HG02678 (cell line): ENCODE results near the gene MOK.
A peak's percentile ranks its signal among the peaks of the same experiment; 100 is the strongest.
"Not testable (repeated sequence)": the region's sequence is repeated elsewhere in the genome, so short reads cannot be mapped to it uniquely, and the experiment has no call there.

Experiments used
- ATAC-seq: cut with Tn5 transposase; IDR thresholded peaks from one replicate; pipeline ENCODE4 v1.9.1; 2021; ENCODE audit warnings: mild to moderate bottlenecking, moderate library complexity; ENCODE audit not compliant: unreplicated experiment

The MOK gene

DNA sequence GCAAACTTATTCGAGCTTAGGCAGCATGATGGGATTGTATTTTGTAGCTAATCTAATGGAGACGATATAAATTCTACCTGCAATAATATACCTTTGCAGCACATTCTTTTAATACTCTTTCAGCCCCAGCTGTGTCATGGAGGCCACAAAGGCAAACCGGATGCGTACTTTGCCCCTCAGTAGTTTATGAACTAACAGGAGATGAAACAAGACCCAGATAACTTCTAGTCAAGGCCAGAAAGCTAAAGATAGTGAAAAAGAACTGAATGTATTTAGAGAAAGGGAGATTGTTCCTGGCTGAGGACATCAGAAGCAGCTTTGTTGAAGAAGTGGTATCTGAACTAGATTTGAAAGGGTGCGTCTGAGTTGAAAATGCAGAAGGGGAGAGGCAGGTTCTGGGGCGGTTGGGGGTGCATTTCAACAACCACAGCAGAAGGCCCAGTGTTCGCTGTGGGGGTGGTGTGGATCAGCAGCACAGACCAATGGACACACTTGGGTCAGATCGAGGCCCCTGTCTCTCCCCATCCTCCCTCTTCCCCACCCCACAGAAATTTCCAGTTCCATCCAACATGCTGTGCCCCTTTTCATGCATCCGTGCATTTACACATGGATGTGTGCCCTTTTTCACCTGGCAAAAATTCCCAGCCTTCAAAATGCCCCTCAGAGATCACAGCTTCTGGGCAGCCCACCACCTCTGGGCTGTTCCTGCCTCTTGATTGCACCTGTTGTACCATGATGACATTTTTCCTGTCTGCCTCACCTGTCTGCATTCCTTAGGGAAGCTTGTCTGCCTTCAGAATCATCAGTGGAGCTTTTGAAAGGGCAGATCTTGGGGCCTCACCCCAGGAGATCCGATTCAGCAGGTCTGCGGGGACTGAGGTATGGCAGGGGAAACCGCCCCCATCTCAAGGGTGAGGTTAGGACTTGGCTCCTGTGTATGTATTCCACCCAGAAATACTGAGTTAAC is 16.8 kb upstream of the MOK start:
- ATAC-seq = no peak

DNA sequence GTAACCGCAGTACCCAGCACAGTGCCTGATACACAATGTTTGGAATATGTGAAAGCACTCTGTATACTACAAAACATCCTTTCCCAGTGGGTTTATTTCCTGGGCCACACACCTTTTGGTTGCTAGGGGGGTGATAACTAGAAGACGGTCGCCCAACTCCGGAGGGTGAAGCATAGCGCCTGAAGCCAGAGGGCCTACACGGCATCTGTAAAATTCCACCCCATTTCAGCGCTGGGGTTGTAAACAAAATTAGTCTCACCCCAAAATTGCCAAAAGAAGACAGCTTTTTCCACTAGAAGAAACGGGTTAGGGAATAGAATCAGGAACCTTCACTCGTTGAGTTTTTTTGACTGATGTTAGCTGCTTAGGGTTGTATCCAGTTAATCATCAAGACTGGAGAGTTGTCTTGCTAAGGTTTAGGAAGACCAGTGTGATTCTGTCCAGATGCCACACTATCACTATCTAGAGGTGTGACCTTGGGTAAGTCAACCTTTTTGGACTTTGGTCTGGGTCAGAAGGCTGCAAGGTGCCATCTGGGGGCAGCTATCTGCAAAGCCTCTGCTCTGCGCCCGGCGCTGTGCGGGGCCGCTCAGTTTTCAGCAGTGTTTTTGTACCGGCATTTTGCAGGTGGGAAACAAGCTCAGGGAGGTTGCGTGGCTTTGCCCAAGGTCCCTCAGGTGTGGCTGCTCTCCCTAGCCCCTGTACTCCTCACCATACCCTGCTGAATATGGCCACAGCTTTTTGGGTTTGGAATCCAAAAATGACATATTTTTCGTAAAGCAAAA is 15.9 kb upstream of the MOK start:
- ATAC-seq = no peak

DNA sequence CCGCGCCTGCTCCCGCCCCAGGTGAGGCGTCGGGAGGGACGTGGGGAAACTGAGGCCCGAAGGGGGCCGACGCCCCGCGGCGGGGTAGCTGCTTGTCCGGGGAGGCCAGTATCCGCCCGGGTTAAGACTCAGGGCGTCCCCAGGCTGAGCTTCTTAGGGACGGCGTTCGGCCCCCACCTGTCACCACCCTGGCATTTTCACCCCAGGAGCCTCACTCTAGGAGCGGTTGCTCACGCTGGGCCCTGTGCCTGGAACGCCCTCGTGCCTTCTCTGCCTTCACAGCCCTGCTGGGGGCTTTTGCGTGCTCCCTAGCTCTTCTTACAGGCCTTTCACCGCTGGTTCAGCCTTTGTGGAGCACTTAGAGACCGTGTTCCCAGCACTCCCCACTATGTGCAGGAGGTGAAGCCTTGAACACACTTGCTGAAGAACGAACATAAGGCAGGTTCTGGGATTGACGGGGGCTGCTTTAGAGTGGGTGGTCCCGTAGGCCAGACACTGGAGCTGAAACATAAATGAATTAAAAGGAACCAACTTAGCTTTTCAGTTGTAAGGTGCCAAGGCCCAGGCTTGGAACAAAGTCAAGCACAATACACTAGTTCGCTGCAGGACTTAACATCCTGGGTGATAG is 15.2 kb upstream of the MOK start:
- peak; percentile 20 for ATAC-seq

DNA sequence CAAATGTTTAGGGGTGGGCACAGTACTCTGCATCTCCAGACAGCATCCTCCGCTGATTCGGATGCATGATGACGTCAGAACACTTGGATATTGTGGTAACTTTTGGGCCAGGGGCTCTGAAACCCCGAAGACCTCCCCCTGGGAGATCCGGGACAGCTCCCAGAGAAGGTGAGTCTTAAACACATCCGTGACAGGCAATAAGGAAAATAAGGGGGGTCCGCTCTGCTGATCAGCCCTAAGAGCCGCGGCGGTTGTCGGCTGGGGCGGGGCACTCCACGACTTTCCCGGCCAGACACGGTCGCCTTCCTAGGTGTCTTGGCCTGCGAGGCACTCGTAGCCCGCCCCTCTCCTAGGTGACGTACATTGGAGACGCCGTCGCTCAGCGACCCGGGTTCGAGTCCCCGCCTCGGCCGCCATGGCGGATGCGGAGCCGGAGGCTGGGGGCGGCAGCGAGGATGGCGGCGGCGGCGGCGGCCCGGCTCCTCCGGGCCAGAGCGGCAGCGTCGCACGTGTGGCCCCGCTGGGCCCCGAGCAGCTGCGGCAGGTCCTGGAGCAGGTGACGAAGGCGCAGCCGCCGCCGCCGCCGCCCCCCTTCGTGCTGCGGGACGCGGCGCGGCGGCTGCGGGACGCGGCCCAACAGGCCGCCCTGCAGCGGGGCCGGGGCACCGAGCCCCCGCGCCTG is 14.5 kb upstream of the MOK start, which contains the start of gene ZNF839:
Gene ZNF839, plus strand, starts transcription at position 396 of the 682 bp plus-strand sequence. Its CDS starts 20 bp downstream, at position 416.
- ATAC-seq = peak; percentile 57

DNA sequence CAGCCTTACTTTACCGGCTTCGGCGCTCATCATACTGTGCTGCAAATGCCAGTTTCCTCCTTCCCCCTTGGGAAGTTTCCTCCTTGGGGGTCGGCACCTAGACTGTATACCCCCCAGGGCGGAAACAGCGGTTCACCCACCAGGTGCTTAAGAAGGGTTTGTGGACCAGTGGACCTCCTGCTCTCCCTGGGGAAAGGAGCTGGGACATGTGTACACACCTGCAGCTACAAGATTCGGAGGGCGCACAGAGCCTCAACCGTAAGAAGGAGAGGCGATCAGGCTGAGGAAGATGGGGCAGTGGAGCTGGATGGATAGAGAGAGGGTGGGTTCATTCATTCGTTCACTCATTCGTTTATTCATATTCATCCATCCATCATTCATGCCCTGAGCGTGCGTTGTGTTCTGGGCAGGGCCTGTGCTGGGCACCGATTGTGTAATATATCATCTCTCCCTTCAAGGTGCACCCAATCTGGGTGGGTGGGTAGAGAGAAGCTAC is 13.9 kb upstream of the MOK start:
- no peak for ATAC-seq

DNA sequence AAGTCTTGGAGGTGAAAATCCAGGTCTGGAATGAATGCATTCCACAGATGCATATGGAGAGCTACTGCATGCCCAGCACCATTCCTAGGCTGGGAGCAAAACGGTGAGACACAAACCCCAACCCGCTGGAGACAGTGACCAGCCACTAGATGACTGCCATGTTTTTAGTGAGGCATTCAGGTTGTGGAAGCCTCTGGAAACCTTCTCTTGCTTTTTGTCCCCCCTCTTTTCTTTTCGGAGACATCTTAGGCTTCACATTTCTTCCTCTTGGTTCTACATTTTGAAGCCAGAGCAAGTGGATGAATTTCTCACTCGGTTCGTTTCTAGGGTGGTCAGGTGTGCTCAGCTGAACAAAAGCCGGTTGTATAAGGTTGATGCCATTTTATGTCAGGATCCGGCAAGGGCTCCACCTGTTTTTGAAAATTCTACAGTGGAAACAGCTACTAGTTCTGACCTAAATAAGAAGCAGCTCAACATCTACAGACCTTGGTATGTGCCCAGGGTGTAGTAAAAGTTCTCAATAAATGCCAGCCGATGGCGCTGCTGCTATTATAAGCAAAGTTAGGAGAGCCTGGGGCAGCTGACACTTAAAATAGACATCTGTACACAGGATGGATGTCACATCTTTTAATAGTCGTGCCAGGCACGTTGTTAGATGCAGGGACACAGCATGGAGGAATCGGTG is 12.7 kb upstream of the MOK start:
- no peak for ATAC-seq

DNA sequence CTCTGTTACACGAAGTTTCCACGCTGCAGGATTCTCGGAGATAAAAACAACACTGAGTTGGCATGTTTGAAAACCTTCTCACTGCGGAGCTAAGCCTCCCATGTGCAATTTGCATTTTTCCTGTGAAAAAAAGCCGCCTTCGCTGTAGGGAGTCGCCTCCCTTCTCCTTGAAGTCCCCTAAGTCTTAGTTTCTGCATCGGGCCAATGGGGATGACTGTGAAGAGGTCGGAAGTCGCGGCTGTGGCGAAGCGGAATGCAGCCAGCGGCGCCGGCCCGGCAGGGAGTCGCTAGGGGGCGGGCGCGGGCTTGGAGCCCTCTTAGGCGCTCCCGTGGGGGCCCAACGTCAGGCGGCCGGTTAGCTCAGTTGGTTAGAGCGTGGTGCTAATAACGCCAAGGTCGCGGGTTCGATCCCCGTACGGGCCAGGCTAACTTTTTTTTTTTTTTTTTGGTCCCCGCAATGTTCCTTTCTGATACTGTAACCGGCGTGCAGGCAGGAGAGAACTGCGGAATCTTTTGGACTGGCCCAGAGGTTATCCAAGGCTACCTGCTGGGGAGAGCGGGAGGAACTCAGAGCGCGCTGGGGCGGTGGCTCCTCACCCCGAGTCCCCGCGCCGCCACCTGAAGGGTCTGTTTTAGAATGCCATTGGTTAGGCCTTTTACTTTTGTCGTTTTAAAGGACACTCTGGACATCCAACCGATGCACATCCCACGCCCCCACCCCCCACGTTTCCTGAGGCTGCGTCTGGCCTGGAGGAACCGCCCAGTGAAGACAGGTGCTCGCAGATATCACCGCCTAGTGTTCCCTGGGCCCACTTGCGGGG is 12.0 kb upstream of the MOK start:
- peak; percentile 60 for ATAC-seq

DNA sequence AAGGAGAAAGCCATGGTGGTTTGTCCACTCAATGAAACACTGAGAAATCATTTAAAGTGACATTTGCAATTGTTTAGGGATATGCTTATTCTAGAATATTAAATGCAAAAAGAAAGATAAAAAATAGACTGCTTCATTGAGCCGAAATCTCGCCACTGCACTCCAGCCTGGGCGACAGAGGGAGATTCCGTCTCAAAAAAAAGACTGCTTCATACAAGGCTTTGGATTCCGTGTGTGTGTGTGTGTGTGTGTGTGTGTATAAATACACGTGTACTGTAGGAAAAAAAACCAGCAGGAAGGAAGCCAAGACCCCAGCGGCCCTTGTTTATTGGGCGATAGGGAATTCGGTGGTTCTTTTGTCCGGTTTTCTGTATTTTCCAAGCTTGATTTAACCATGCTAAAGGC is 11.4 kb upstream of the MOK start:
- ATAC-seq = no peak

DNA sequence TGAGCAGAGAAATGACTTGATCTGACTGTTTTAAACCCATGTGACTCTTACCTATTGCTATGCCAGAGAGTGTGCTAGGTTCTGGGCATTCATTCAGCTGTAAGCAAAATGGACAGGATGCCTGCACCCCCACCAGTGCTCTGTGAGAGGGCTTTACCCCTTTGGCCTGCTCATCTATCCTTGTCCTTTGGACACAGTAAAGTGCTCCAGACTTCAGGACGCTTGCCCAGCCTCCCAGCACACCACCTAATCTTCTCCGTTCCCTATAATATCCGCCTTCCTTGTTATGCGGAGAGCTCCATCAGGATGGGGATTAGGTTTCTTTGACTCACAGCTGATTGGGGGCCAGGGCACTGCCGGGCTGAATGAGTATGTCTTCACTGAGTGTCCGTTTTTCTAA is 10.2 kb upstream of the MOK start:
- no peak for ATAC-seq

DNA sequence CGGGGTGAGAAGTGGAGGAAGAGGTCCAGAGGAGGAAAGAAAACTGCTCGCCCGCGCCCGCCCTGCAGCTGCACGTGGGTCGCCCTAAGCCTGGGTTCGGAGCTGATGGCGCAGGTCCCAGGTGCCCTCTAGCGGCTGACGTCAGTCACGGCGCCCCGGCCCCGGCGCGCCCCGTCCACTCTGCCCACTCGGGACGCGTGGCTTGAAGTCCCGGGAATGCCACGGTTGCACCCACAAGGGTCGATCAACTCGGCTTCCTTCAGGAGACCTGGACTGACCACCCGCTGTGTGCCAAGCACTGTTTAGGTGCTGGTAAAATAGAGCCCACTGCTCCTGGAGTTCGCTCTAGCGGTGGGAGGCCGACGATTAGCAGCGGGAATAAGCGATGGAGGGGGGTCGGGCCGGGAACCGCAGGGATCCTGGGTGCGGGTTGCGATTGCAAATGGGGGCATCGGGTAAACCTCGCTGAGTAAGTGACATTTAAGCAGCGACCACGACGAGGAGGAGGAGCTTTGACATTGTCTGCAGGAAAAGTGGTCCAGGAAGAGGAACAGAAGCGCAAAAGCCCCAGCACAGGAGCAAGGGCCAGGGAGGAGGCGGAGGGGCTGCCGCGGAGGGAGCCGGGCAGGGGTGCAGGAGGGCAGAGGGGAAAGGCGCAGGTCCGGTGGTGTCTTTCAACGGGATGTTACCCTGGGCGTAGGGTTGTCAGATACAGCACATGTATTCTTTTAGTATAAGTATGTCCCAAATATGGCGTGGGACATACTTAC is 9.5 kb upstream of the MOK start:
- peak; percentile 40 for ATAC-seq

DNA sequence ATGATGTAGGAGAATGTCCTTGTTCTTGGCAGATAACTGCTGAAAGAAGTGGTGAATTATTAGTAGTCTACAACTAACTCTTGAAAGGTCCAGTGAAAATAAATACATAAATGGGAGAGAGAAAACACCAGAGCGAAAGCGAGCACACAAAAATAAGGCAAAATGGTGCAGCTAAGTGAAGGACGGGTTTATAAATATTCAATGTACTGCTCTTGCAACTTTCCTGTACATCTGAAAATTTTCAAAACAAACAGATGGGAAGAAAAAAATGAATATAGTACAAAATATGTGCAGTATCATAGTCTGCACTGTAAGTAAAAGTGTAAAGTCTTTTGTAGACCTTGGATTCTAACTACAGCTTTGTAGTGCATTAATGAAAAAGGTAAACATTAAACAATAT is 1.3 kb downstream of the MOK start:
- no peak for ATAC-seq

DNA sequence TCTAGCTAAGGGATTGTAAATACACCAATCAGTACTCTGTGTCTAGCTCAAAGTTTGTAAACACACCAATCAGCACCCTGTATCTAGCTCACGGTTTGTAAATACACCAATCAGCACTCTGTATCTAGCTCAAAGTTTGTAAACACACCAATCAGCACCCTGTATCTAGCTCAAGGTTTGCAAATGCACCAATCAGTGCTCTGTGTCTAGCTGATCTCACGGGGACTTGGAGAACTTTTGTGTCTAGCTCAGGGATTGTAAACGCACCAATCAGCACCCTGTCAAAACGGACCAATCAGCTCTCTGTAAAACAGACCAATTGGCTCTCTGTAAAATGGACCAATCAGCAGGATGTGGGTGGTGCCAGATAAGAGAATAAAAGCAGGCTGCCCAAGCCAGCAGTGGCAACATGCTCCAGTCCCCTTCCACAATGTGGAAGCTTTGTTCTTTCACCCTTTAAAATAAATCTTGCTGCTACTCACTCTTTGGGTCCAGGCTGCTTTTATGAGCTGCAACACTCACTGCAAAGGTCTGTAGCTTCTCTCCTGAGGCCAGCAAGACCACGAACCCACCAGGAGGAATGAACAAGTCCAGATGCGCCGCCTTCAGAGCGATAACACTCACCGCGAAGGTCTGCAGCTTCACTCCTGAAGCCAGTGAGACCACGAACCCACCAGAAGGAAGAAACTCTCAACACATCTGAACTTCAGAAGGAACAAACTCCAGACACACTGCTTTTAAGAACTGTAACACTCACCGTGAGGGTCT is 6.5 kb downstream of the MOK start:
- ATAC-seq = not testable (repeated sequence)

DNA sequence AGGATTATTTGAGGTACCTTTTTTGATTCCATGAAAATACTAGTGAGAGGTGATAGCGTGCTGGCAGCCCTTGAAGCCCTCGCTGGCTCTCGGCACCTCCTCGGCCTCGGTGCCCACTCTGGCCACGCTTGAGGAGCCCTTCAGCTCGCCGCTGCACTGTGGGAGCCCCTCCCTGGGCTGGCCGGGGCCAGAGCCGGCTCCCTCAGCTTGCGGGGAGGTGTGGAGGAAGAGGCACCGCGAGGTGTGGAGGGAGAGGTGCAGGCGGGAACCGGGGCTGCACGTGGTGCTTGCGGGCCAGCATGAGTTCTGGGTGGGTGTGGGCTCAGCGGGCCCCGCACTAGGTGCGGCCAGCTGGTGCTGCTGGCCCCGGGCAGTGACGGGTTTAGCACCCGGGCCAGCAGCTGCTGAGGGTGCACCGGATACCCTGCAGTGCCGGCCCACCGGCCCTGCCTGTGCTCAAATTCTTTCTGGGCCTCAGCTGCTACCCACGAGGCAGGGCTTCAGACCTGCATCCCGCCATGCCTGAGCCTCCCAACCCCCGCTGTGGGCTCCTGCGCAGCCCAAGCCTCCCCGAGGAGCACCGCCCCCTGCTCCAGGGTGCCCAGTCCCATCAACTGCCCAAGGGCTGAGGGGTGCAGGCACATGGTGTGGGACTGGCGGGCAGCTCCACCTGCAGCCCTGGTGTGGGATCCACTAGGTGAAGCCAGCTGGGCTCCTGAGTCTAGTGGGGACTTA is 7.4 kb downstream of the MOK start:
- ATAC-seq = no peak

DNA sequence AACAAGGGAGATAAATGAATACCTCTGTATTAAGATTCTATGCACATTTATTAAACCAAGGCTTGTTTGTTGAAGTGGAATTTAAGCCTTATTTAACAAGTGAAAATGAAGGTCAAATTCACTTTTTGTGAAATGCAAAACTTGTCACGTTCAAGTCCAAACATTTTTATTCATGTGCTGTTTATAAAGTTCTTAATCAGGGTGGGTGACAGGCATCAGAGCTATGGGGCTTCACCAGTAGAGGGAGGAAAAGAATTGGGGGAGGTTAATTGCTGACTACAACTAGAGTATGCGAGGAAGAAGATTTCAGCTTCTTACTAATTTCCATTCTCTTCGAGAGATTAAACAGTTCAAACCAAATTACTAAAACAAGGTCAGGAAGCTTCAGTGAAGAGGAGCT is 9.7 kb downstream of the MOK start:
- no peak for ATAC-seq

DNA sequence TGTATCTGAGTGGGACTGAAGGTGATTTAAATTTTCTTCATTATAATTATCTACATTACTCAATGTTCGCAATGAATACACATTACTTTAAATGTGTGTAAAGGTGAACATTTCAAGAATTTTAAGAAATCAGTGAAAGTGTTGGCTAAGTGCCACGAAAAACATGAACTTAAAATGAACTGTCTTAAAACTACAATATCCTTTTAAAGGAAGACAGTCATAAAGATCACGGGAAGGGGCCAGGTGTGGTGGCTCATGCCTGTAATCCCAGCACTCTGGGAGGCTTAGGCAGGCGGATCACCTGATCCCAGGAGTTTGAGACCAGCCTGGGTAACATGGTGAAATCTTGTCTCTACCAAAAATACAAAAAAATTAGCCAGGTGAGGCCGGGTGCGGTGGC is 11.2 kb downstream of the MOK start:
- no peak for ATAC-seq

DNA sequence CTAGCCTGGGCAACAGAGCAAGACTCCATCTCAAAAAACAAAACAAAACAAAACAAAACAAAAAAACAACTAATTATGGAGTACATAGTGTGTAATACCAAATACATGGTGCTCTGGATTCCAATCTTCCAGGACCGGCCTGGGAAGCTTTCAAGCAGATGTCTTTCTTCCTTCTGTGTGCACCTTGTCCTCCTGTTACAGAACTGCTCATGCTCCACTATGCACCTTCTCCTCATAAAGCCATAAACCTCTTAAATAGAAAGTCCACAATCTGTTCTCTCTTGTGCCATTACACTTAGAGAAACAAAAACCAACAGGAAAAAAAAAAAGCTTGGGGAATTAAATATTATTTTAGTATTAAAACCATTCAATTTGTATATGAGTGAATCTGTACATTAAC is 12.5 kb downstream of the MOK start:
- no peak for ATAC-seq

DNA sequence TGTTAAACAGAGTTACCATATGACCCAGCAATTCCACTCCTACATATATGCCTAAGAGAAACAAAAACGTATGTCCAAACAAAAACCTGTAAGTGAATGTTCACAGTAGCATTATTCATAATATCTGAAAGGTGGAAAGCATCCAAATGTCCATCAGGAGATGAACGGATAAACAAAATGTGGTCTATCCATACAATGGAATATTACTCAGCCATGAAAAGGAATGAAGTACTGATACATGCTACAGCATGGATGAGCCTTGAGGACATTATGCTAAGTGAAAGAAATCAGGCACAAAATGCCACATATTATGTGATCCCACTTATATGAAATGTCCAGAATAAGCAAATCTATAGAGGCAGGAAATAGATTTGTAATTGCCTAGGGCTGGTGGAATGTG is 16.8 kb downstream of the MOK start:
- ATAC-seq = no peak
